IPS DF 6.9 (cell line): ENCODE measurements around the gene SCAMP2.

ENCODE experiments used
- DNase-seq: peaks from one replicate; pipeline ENCODE4 v3.0.0-alpha.2; 2013; ENCODE audit warnings: low read depth, low spot score
- H3K27ac ChIP-seq: one replicate; pipeline ENCODE4 v1.5.1; 2013; ENCODE audit warnings: low read length, control low read depth
- H3K27me3 ChIP-seq: 2 replicates; pipeline ENCODE4 v1.6.1; 2013; ENCODE audit warnings: mild to moderate bottlenecking, low read length; ENCODE audit not compliant: control insufficient read depth, insufficient read depth
- H3K36me3 ChIP-seq: 2 replicates; pipeline ENCODE4 v1.6.1; 2013; ENCODE audit warnings: low read length; ENCODE audit not compliant: control insufficient read depth, insufficient read depth
- H3K4me1 ChIP-seq: 2 replicates; pipeline ENCODE4 v1.6.1; 2013; ENCODE audit warnings: low read length; ENCODE audit not compliant: control insufficient read depth, insufficient read depth
- H3K4me3 ChIP-seq: 2 replicates; pipeline ENCODE4 v1.5.1; 2013; ENCODE audit warnings: mild to moderate bottlenecking, low read length
- H3K9me3 ChIP-seq: 2 replicates; pipeline ENCODE4 v1.6.1; 2013; ENCODE audit warnings: low read length, inconsistent platforms; ENCODE audit not compliant: control insufficient read depth, insufficient read depth
- WGBS: extraction: QIAGEN DNeasy Blood & Tissue Kit; methylation state at CpG from one replicate; pipeline ENCODE4 v1.1.7; 2013; ENCODE audit warnings: mixed read lengths, missing lambda C conversion rate; ENCODE audit not compliant: insufficient read length, insufficient coverage; 5-methylcytosine and 5-hydroxymethylcytosine counted together

SCAMP2 gene

GRCh38 chr15:74864296-74864695 is 8.9 kb downstream of the SCAMP2 start:
- no CpG with 5 or more reads among the region's 6 CpGs for WGBS
- Histone ChIP-seq H3K4me1 (no peaks in the 10 kb centered on the region), H3K27ac (no peak overlapping the region)

GRCh38 chr15:74863239-74864056 is 9.7 kb downstream of the SCAMP2 start:
- no CpG with 5 or more reads among the region's 11 CpGs for WGBS
- Histone ChIP-seq H3K27ac (no peak overlapping the region), H3K9me3 (no peaks in the 10 kb centered on the region), H3K4me3 (no peak overlapping the region), H3K36me3 (no peaks in the 10 kb centered on the region; the same call in 1 of the 2 replicates), H3K27me3 (no peaks in the 10 kb centered on the region), H3K4me1 (no peaks in the 10 kb centered on the region)
- no peak for DNase-seq

More at GRCh38 chr15:74864296-74864695, 8.9 kb downstream of the SCAMP2 start:
- Histone ChIP-seq H3K4me3 (no peak overlapping the region), H3K27me3 (no peaks in the 10 kb centered on the region), H3K9me3 (no peaks in the 10 kb centered on the region), H3K36me3 (no peaks in the 10 kb centered on the region; the same call in 1 of the 2 replicates)
- no peak for DNase-seq

DNA sequence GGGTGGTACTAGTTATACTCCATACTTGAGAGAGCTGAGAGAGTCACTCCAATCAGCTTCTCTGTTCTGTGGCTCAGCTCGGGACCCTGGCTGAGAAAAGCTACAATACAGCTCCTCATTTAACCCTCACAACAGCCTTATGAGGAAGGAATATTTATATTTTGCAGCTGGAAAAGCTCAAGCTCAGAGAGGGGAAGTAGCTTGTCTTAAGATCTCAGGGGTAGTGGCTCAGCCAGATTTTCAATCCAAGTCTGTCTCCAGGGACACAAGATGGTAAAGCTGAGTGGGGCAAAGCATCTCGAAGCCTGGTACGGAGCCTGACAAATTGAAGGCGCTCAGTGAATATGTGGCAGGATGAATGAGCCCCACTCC is 14.8 kb downstream of the SCAMP2 start:
- DNase-seq, result no peak
- Histone ChIP-seq H3K27me3 (no peaks in the 10 kb centered on the region), H3K27ac (no peak overlapping the region), H3K36me3 (0 out of 2 replicates have a peak, but pooled peaks cover 2% of the 10 kb centered on the region), H3K4me3 (no peak overlapping the region), H3K9me3 (no peaks in the 10 kb centered on the region), H3K4me1 (no peaks in the 10 kb centered on the region)
- WGBS, result no CpG with 5 or more reads among the region's 4 CpGs

- WGBS, result no CpG with 5 or more reads among the region's 9 CpGs
- no peak overlapping the region for H3K4me3 ChIP-seq
- no peaks in the 10 kb centered on the region for H3K9me3 ChIP-seq
- no peaks in the 10 kb centered on the region for H3K4me1 ChIP-seq
- H3K36me3 ChIP-seq, result peaks cover 6% of the 10 kb centered on the region; the same call in 1 of the 2 replicates
- no peak overlapping the region for H3K27ac ChIP-seq
- H3K27me3 ChIP-seq, result no peaks in the 10 kb centered on the region
- no peak for DNase-seq
Measured at GRCh38 chr15:74857671-74858368, 15.3 kb downstream of the SCAMP2 start.

GRCh38 chr15:74857082-74857655 is 16.0 kb downstream of the SCAMP2 start:
- DNase-seq, result no peak
- no peak overlapping the region for H3K27ac ChIP-seq
- H3K4me3 ChIP-seq, result no peak overlapping the region
- H3K4me1 ChIP-seq, result no peaks in the 10 kb centered on the region
- peaks cover 6% of the 10 kb centered on the region; the same call in 1 of the 2 replicates for H3K36me3 ChIP-seq
- no peaks in the 10 kb centered on the region for H3K27me3 ChIP-seq
- no CpG with 5 or more reads among the region's 5 CpGs for WGBS
- H3K9me3 ChIP-seq, result no peaks in the 10 kb centered on the region

DNA sequence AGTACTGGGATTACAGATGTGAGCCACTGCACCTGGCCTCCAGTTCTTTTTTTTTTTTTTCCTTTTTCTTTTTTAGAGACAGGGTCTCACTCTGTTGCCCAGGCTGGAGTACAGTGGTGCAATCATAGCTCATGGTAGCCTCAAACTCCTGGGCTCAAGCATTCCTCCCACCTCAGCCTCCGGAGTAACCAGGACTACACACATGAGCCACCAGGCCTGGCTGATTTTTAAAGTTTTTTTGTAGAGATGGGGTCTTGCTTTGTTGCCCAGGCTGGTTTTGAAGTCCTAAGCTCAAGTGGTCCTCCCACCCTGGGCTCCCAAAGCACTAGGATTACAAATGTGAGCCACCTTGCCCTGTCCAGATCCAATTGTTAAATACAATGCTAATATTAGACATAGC is 16.6 kb downstream of the SCAMP2 start:
- Histone ChIP-seq H3K9me3 (no peaks in the 10 kb centered on the region), H3K36me3 (peaks cover 12% of the 10 kb centered on the region), H3K4me3 (no peak overlapping the region), H3K27ac (no peak overlapping the region), H3K4me1 (no peaks in the 10 kb centered on the region), H3K27me3 (no peaks in the 10 kb centered on the region)
- no CpG with 5 or more reads among the region's 1 CpG for WGBS
- DNase-seq, result no peak

GRCh38 chr15:74855857-74856256 is 17.3 kb downstream of the SCAMP2 start:
- H3K27me3 ChIP-seq, result no peaks in the 10 kb centered on the region
- H3K36me3 ChIP-seq, result peaks cover 12% of the 10 kb centered on the region
- H3K4me3 ChIP-seq, result no peak overlapping the region
- H3K27ac ChIP-seq, result no peak overlapping the region
- H3K4me1 ChIP-seq, result no peaks in the 10 kb centered on the region
- no peaks in the 10 kb centered on the region for H3K9me3 ChIP-seq
- no peak for DNase-seq
- no CpG with 5 or more reads among the region's 2 CpGs for WGBS

GRCh38 chr15:74854453-74855022 is 18.6 kb downstream of the SCAMP2 start:
- no peak overlapping the region for H3K4me3 ChIP-seq
- WGBS, result no CpG with 5 or more reads among the region's 13 CpGs
- no peak overlapping the region for H3K27ac ChIP-seq
- no peaks in the 10 kb centered on the region for H3K27me3 ChIP-seq
- H3K4me1 ChIP-seq, result no peaks in the 10 kb centered on the region
- H3K9me3 ChIP-seq, result no peaks in the 10 kb centered on the region
- peaks cover 12% of the 10 kb centered on the region for H3K36me3 ChIP-seq
- no peak for DNase-seq

GRCh38 chr15:74851960-74852359 is 21.2 kb downstream of the SCAMP2 start:
- no peaks in the 10 kb centered on the region for H3K27me3 ChIP-seq
- no peak for DNase-seq
- H3K27ac ChIP-seq, result no peak overlapping the region
- H3K36me3 ChIP-seq, result peaks cover 12% of the 10 kb centered on the region
- H3K4me3 ChIP-seq, result no peak overlapping the region
- no CpG with 5 or more reads among the region's 7 CpGs for WGBS
- no peaks in the 10 kb centered on the region for H3K4me1 ChIP-seq
- no peaks in the 10 kb centered on the region for H3K9me3 ChIP-seq

DNA sequence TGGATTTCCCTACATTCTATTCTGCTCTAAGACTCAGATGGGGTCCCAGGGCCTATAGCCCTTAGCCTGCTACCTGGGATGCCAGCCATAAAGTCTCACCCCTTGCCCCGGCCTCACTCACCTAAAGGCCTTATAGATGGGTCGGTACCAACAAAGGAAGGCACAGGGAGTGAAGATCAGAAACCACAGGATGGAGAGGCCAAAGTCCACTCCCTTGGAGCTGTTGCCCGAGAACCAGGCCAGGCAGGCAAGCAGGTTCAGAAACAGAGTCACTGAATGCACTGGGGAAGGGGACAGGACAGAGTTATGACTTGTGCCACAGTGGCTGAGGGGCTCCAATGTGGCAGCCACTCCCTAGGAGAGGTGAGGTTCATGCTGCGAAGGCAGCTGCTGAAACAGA is 22.8 kb downstream of the SCAMP2 start:
- no CpG with 5 or more reads among the region's 4 CpGs for WGBS
- DNase-seq, result no peak
- Histone ChIP-seq H3K4me1 (no peaks in the 10 kb centered on the region), H3K9me3 (no peaks in the 10 kb centered on the region), H3K27ac (no peak overlapping the region), H3K27me3 (no peaks in the 10 kb centered on the region), H3K36me3 (peaks cover 12% of the 10 kb centered on the region), H3K4me3 (no peak overlapping the region)
